Endothelial cell (in vitro differentiated cells): Measurements from ENCODE around the gene ZNF593OS. TPM values are rescaled to one million over a fixed set of nuclear protein-coding genes. Genes with fewer than 3 reads are reported as not detected.

ENCODE experiments used
- DNase-seq: peaks from one replicate; pipeline ENCODE4 v3.0.0; 2021; ENCODE audit warnings: low spot score
- H3K27ac Mint-ChIP-seq: one replicate; pipeline ENCODE4 v1.8.0; 2021; ENCODE audit warnings: mixed read lengths, inconsistent platforms; ENCODE audit not compliant: unreplicated experiment
- H3K27me3 Mint-ChIP-seq: one replicate; pipeline ENCODE4 v1.8.0; 2021; ENCODE audit warnings: mild to moderate bottlenecking, moderate library complexity, mixed read lengths, inconsistent platforms; ENCODE audit not compliant: unreplicated experiment
- H3K36me3 Mint-ChIP-seq: one replicate; pipeline ENCODE4 v1.8.0; 2021; ENCODE audit warnings: mild to moderate bottlenecking, low read depth, mixed read lengths, inconsistent platforms; ENCODE audit not compliant: unreplicated experiment
- H3K4me1 Mint-ChIP-seq: one replicate; pipeline ENCODE4 v1.8.0; 2021; ENCODE audit warnings: mild to moderate bottlenecking, mixed read lengths, inconsistent platforms; ENCODE audit not compliant: unreplicated experiment
- H3K4me3 Mint-ChIP-seq: one replicate; pipeline ENCODE4 v1.8.0; 2021; ENCODE audit warnings: mild to moderate bottlenecking, mixed read lengths, inconsistent platforms; ENCODE audit not compliant: unreplicated experiment
- H3K9me3 Mint-ChIP-seq: one replicate; pipeline ENCODE4 v1.8.0; 2021; ENCODE audit warnings: mixed read lengths, inconsistent platforms; ENCODE audit not compliant: unreplicated experiment
- total RNA-seq: library from RNA; stranded (reverse); fragmentation: NEBNext Ultra II Directional; extraction: Animal tissue kit (Norgen Biotek cat#: 25700); gene quantifications from one replicate; pipeline ENCODE4 v1.2.1, GENCODE V29; 2021; ENCODE audit not compliant: unreplicated experiment
- TF ChIP-seq, protein P1 (sequence below): fragments of 200-600 bp; sonication (generic); IDR thresholded peaks from one replicate; pipeline ENCODE4 v1.5.0; 2021; ENCODE audit warnings: antibody characterized with exemption; ENCODE audit not compliant: unreplicated experiment

Gene ZNF593OS
- total RNA-seq, 1 donor from 2014 or later = not detected

DNA sequence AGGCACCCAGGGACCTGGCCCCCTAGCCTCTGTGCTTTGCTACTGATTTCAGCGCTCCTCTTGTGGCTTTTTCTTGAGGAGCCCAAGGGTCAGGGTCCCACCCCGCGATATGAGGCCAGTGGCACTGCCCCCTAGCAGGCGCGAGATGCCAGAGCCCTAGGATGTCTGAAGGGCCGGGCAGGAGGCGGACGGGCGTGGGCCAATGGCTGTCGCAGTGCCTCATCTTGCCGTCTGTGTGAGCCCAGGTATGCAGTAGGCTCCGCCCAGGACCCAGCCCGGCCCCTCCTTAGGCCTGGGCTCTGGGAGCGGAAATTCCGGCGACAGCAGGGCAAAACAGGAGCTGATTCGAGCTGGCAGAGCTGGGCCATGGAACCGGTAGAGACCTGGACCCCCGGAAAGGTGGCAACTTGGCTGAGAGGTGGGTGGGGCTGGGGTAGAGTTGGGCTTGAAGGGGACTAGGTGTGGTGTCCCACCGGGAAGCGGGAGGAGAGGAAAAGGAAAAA, 5.6 kb upstream of the ZNF593OS start, which contains the start of gene CNKSR1:
CNKSR1 (plus strand) TSS at position 310 of the 503 bp plus-strand sequence; CDS start at position 367, 57 bp downstream.
- H3K36me3 Mint-ChIP-seq = peaks cover 5% of the 10 kb centered on the region
- peaks cover 15% of the 10 kb centered on the region for H3K4me1 Mint-ChIP-seq
- no peaks in the 10 kb centered on the region for H3K9me3 Mint-ChIP-seq
- peaks cover 3% of the 10 kb centered on the region for H3K27me3 Mint-ChIP-seq
- TF ChIP-seq, protein P1, sequence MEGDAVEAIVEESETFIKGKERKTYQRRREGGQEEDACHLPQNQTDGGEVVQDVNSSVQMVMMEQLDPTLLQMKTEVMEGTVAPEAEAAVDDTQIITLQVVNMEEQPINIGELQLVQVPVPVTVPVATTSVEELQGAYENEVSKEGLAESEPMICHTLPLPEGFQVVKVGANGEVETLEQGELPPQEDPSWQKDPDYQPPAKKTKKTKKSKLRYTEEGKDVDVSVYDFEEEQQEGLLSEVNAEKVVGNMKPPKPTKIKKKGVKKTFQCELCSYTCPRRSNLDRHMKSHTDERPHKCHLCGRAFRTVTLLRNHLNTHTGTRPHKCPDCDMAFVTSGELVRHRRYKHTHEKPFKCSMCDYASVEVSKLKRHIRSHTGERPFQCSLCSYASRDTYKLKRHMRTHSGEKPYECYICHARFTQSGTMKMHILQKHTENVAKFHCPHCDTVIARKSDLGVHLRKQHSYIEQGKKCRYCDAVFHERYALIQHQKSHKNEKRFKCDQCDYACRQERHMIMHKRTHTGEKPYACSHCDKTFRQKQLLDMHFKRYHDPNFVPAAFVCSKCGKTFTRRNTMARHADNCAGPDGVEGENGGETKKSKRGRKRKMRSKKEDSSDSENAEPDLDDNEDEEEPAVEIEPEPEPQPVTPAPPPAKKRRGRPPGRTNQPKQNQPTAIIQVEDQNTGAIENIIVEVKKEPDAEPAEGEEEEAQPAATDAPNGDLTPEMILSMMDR = no peak
- peak; percentile 51 for DNase-seq
- H3K4me3 Mint-ChIP-seq = peak within 1 kb of the TSS; percentile 81
- peak within 1 kb of the TSS; percentile 82 for H3K27ac Mint-ChIP-seq

- no peaks in the 10 kb centered on the region for H3K9me3 Mint-ChIP-seq
- peaks cover 3% of the 10 kb centered on the region for H3K27me3 Mint-ChIP-seq
- no peak overlapping the region for H3K27ac Mint-ChIP-seq
- H3K4me3 Mint-ChIP-seq = no peak overlapping the region
- TF ChIP-seq, protein P1 = no peak
- no peak for DNase-seq
- H3K4me1 Mint-ChIP-seq = peaks cover 15% of the 10 kb centered on the region
- no peaks in the 10 kb centered on the region for H3K36me3 Mint-ChIP-seq
Measured at GRCh38 chr1:26175346-26175745, 3.7 kb upstream of the ZNF593OS start.

GRCh38 chr1:26170472-26170821, 1.2 kb downstream of the ZNF593OS start:
- no peak for DNase-seq
- peak overlapping the region; percentile 89 for H3K4me3 Mint-ChIP-seq
- TF ChIP-seq, protein P1 = no peak
- no peak overlapping the region for H3K27ac Mint-ChIP-seq
- H3K9me3 Mint-ChIP-seq = no peaks in the 10 kb centered on the region
- H3K27me3 Mint-ChIP-seq = peaks cover 14% of the 10 kb centered on the region
- no peaks in the 10 kb centered on the region for H3K36me3 Mint-ChIP-seq
- peaks cover 11% of the 10 kb centered on the region for H3K4me1 Mint-ChIP-seq

DNA sequence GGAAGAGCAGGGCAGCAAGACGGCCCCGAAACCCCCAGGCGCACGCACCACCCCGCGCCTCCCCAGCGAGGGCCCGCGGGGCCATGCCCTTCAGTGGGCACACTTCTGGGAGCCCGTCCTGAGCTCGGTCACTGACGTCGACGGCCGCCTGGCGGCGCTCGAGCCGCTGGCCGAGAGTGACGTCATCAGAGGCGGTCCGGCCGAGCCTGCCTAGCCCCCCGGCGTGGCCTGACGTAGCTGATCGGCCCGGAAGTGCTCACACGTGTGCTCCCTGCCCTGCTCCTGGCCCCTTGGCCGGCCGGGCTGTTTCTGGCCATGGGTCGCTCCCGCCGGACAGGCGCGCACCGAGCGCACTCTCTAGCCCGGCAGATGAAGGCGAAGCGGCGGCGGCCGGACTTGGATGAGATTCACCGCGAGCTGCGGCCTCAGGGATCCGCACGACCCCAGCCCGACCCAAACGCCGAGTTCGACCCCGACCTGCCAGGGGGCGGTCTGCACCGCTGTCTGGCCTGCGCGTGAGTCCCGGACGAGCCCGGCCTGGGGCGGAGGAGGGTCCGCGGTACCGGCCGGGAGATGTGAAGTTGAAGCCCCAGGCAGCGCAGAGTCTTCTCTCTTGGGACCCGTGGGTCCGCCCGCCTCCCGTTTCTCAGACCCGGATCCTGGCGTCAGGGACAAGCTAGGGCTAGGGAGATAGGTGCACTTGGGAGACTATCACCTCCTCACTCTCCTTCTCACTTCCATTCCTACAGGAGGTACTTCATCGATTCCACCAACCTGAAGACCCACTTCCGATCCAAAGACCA, 1.8 kb downstream of the ZNF593OS start, which contains the start of gene ZNF593:
ZNF593 (plus strand) TSS at position 240 of the 803 bp plus-strand sequence; CDS start at position 316, 76 bp downstream.
- no peak within 1 kb of the TSS for H3K27ac Mint-ChIP-seq
- TF ChIP-seq, protein P1 = peak; percentile 95
- peaks cover 16% of the 10 kb centered on the region for H3K4me1 Mint-ChIP-seq
- peak within 1 kb of the TSS; percentile 89 for H3K4me3 Mint-ChIP-seq
- H3K27me3 Mint-ChIP-seq = peaks cover 16% of the 10 kb centered on the region
- DNase-seq = peak; percentile 95
- no peaks in the 10 kb centered on the region for H3K36me3 Mint-ChIP-seq
- H3K9me3 Mint-ChIP-seq = no peaks in the 10 kb centered on the region

- H3K4me1 Mint-ChIP-seq = peaks cover 22% of the 10 kb centered on the region
- no peaks in the 10 kb centered on the region for H3K9me3 Mint-ChIP-seq
- no peak overlapping the region for H3K27ac Mint-ChIP-seq
Measured at GRCh38 chr1:26169198-26169554, 2.5 kb downstream of the ZNF593OS start.

More at GRCh38 chr1:26169198-26169554, 2.5 kb downstream of the ZNF593OS start:
- H3K36me3 Mint-ChIP-seq = no peaks in the 10 kb centered on the region
- TF ChIP-seq, protein P1 = no peak
- H3K4me3 Mint-ChIP-seq = peak overlapping the region; percentile 85
- no peak for DNase-seq
- H3K27me3 Mint-ChIP-seq = peaks cover 17% of the 10 kb centered on the region
